H1 (cell line): ENCODE data around the gene MCC. TPM values are rescaled to one million over a fixed set of nuclear protein-coding genes. Genes with fewer than 3 reads are reported as not detected.

Experiments
- CTCF ChIA-PET: fragments of 300-600 bp; sonication (Branson Sonifier 250); formaldehyde crosslinking; loops from one replicate; lab custom pipeline; 2021; ENCODE audit not compliant: partially characterized antibody; lab: Charles Lee
- POLR2A ChIA-PET: fragments of 300-600 bp; sonication (Branson Sonifier 250); formaldehyde crosslinking; loops from one replicate; lab custom pipeline; 2021; ENCODE audit warnings: inconsistent platforms; ENCODE audit not compliant: partially characterized antibody; lab: Charles Lee
- DNase-seq, 2 experiments: peaks; one replicate each; pipeline versions ENCODE4 v3.0.0 to v3.0.0-alpha.2; 2010 to 2022; ENCODE audit warnings: low spot score in 2 of 2, low read depth in 1 of 2, mixed read lengths in 1 of 2
- FAIRE-seq: peaks from 2 replicates; lab custom pipeline; 2011; peaks lifted over from hg19 to GRCh38; lab: Jason Lieb, UNC
- H2AFZ ChIP-seq: 2 replicates; pipeline ENCODE4 v1.8.1; 2012; ENCODE audit warnings: low read length, inconsistent platforms
- H2AK5ac ChIP-seq: 2 replicates; pipeline ENCODE4 v1.6.1; 2013; ENCODE audit warnings: low read depth, low read length
- H2BK120ac ChIP-seq: replicated peaks from 2 replicates; pipeline ENCODE3; 2013; ENCODE audit warnings: low read depth, low read length, inconsistent platforms
- H2BK12ac ChIP-seq: 2 replicates; pipeline ENCODE4 v1.6.1; 2013; ENCODE audit warnings: low read depth, low read length
- H2BK15ac ChIP-seq: 2 replicates; pipeline ENCODE4 v1.6.1; 2013; ENCODE audit warnings: low read length
- H2BK20ac ChIP-seq: 2 replicates; pipeline ENCODE4 v1.6.1; 2013; ENCODE audit warnings: low read length
- H2BK5ac ChIP-seq: 2 replicates; pipeline ENCODE4 v1.6.1; 2013; ENCODE audit warnings: low read depth, low read length
- H3K14ac ChIP-seq: 2 replicates; pipeline ENCODE4 v1.6.1; 2013; ENCODE audit warnings: inconsistent platforms; ENCODE audit not compliant: insufficient read length
- H3K18ac ChIP-seq: 2 replicates; pipeline ENCODE4 v1.6.1; 2013; ENCODE audit warnings: low read length; ENCODE audit errors: extremely low read depth
- H3K23ac ChIP-seq: 2 replicates; pipeline ENCODE4 v1.6.1; 2013; ENCODE audit warnings: inconsistent platforms; ENCODE audit not compliant: insufficient read length
- H3K23me2 ChIP-seq: 2 replicates; pipeline ENCODE4 v1.6.1; 2013; ENCODE audit warnings: low read depth, low read length
- H3K27ac ChIP-seq: 2 replicates; pipeline ENCODE4 v1.6.1; 2011; ENCODE audit warnings: low read depth, low read length, inconsistent platforms
- H3K27me3 ChIP-seq, 4 experiments: replicated peaks in 1 of 4; 1 replicate in 1 of 4; 2 replicates in 3 of 4; pipeline versions ENCODE4 v1.6.1 to v1.8.1; 2011 to 2013; ENCODE audit warnings: low read length in 3 of 4, mild to moderate bottlenecking in 3 of 4, inconsistent platforms in 2 of 4, mixed read lengths in 2 of 4, moderate library complexity in 1 of 4; ENCODE audit not compliant: control insufficient read depth in 3 of 4, insufficient read depth in 3 of 4; ENCODE audit errors: extremely low read depth in 1 of 4
- H3K36me3 ChIP-seq, 4 experiments: 2 replicates each; pipeline versions ENCODE4 v1.6.1 to v1.8.1; 2011 to 2013; ENCODE audit warnings: mild to moderate bottlenecking in 4 of 4, low read length in 3 of 4, moderate library complexity in 2 of 4, control low read depth in 1 of 4, inconsistent platforms in 1 of 4; ENCODE audit not compliant: insufficient read depth in 4 of 4, control insufficient read depth in 2 of 4
- H3K4ac ChIP-seq: replicated peaks from 2 replicates; pipeline ENCODE3; 2013; ENCODE audit warnings: low read length, low read depth, mixed read lengths, inconsistent platforms; ENCODE audit not compliant: insufficient read length
- H3K4me1 ChIP-seq, 4 experiments: replicated peaks in 1 of 4; 1 replicate in 1 of 4; 2 replicates in 3 of 4; pipeline versions ENCODE4 v1.6.1 to v1.8.1; 2011 to 2013; ENCODE audit warnings: low read length in 3 of 4, inconsistent platforms in 2 of 4, mixed read lengths in 1 of 4; ENCODE audit not compliant: insufficient read depth in 4 of 4, control insufficient read depth in 3 of 4
- H3K4me2 ChIP-seq, 2 experiments: 2 replicates each; pipeline versions ENCODE4 v1.6.1 to v1.8.1; 2011 to 2013; ENCODE audit warnings: low read depth in 2 of 2, low read length in 2 of 2, control low read depth in 1 of 2, inconsistent platforms in 1 of 2, mild to moderate bottlenecking in 1 of 2; ENCODE audit not compliant: insufficient read depth in 1 of 2
- H3K4me3 ChIP-seq, 4 experiments: fragments of 200-600, 300-600 bp in 1 of 4; sonication (generic), shearing (Covaris generic), sonication (Bioruptor Twin) in 1 of 4; 2 replicates each; pipeline versions ENCODE4 v1.5.1 to v1.8.1; 2011 to 2016; ENCODE audit warnings: low read length in 4 of 4, low read depth in 3 of 4, control low read depth in 2 of 4, inconsistent platforms in 2 of 4, mild to moderate bottlenecking in 2 of 4, mixed read lengths in 1 of 4, moderate library complexity in 1 of 4; ENCODE audit not compliant: insufficient read depth in 2 of 4; ENCODE audit errors: extremely low read depth in 1 of 4
- H3K56ac ChIP-seq: replicated peaks from 2 replicates; pipeline ENCODE3; 2013; ENCODE audit warnings: low read depth, mild to moderate bottlenecking, mixed read lengths, low read length, inconsistent platforms; ENCODE audit not compliant: insufficient read length
- H3K79me1 ChIP-seq: 2 replicates; pipeline ENCODE4 v1.6.1; 2013; ENCODE audit warnings: low read depth, low read length, control low read depth
- H3K79me2 ChIP-seq, 2 experiments: 2 replicates each; pipeline versions ENCODE4 v1.6.1 to v1.8.1; 2012 to 2013; ENCODE audit warnings: low read length in 2 of 2, mild to moderate bottlenecking in 2 of 2, inconsistent platforms in 1 of 2; ENCODE audit not compliant: insufficient read depth in 2 of 2, control insufficient read depth in 1 of 2
- H3K9ac ChIP-seq, 4 experiments: replicated peaks in 1 of 4; 1 replicate in 1 of 4; 2 replicates in 3 of 4; pipeline versions ENCODE4 v1.6.1 to v1.8.1; 2011 to 2013; ENCODE audit warnings: low read depth in 3 of 4, low read length in 3 of 4, control low read depth in 2 of 4, mild to moderate bottlenecking in 2 of 4, moderate library complexity in 2 of 4, inconsistent platforms in 1 of 4; ENCODE audit errors: extremely low read depth in 1 of 4
- H3K9me3 ChIP-seq, 2 experiments: 2 replicates each; pipeline versions ENCODE4 v1.6.1 to v1.8.1; 2012 to 2013; ENCODE audit warnings: mild to moderate bottlenecking in 2 of 2, moderate library complexity in 2 of 2, control low read depth in 1 of 2, inconsistent platforms in 1 of 2, low read depth in 1 of 2, low read length in 1 of 2, mixed read lengths in 1 of 2; ENCODE audit not compliant: insufficient read depth in 2 of 2
- H4K20me1 ChIP-seq, 2 experiments: replicated peaks in 1 of 2; 2 replicates each; pipeline versions ENCODE3 to v1.8.1; 2011 to 2013; ENCODE audit warnings: inconsistent platforms in 2 of 2, low read length in 2 of 2, mild to moderate bottlenecking in 1 of 2; ENCODE audit not compliant: insufficient read depth in 2 of 2, control insufficient read depth in 1 of 2
- H4K5ac ChIP-seq: 2 replicates; pipeline ENCODE4 v1.6.1; 2013; ENCODE audit warnings: low read length, low read depth, mixed read lengths, inconsistent platforms; ENCODE audit not compliant: insufficient read length
- H4K8ac ChIP-seq: 2 replicates; pipeline ENCODE4 v1.8.0; 2013; ENCODE audit warnings: mild to moderate bottlenecking, moderate library complexity, low read length, inconsistent platforms; ENCODE audit not compliant: insufficient read depth; ENCODE audit errors: extremely low read depth
- H4K91ac ChIP-seq: replicated peaks from 2 replicates; pipeline ENCODE3; 2013; ENCODE audit warnings: low read length, mixed read lengths, inconsistent platforms; ENCODE audit not compliant: insufficient read length
- CREB1 ChIP-seq: IDR thresholded peaks from 2 replicates; pipeline ENCODE4 v1.6.1; 2012; ENCODE audit warnings: inconsistent platforms
- FOSL1 ChIP-seq: IDR thresholded peaks from 2 replicates; pipeline ENCODE4 v1.6.1; 2011; ENCODE audit warnings: mild to moderate bottlenecking, low read depth, low read length, moderate library complexity; ENCODE audit not compliant: insufficient read depth
- GTF2F1 ChIP-seq: IDR thresholded peaks from 2 replicates; pipeline ENCODE4 v1.6.1; 2012; ENCODE audit warnings: low read depth, low read length, improper control_type of control experiment, borderline replicate concordance
- NANOG ChIP-seq: IDR thresholded peaks from 2 replicates; pipeline ENCODE4 v1.6.1; 2011; ENCODE audit warnings: low read length, low read depth, mild to moderate bottlenecking, inconsistent platforms; ENCODE audit not compliant: insufficient read depth, poor library complexity, severe bottlenecking
- NRF1 ChIP-seq: IDR thresholded peaks from 2 replicates; pipeline ENCODE4 v1.6.1; 2011; ENCODE audit warnings: mild to moderate bottlenecking, low read depth, low read length, improper control_type of control experiment
- RAD21 ChIP-seq, 2 experiments: IDR thresholded peaks in 1 of 2; conservative IDR thresholded peaks in 1 of 2; 2 replicates each; pipeline ENCODE4 v1.6.1; 2011; ENCODE audit warnings: low read depth in 2 of 2, low read length in 2 of 2, improper control_type of control experiment in 1 of 2, inconsistent platforms in 1 of 2, mild to moderate bottlenecking in 1 of 2, moderate library complexity in 1 of 2
- SIN3A ChIP-seq, 2 experiments: IDR thresholded peaks in 1 of 2; conservative IDR thresholded peaks in 1 of 2; 2 replicates each; pipeline ENCODE4 v1.6.1; 2011 to 2012; ENCODE audit warnings: low read length in 2 of 2, improper control_type of control experiment in 1 of 2, low read depth in 1 of 2, mild to moderate bottlenecking in 1 of 2
- SUZ12 ChIP-seq: fragments of 200-600 bp; sonication (generic); IDR thresholded peaks from 2 replicates; pipeline ENCODE4 v1.6.1; 2012; ENCODE audit warnings: mild to moderate bottlenecking, inconsistent platforms, low read length, moderate library complexity, mixed read lengths
- TEAD4 ChIP-seq: IDR thresholded peaks from 2 replicates; pipeline ENCODE4 v1.6.1; 2012; ENCODE audit warnings: low read depth, low read length, inconsistent platforms, mixed read lengths
- WGBS, 2 experiments: shearing (Covaris generic) in 1 of 2; methylation state at CpG; one replicate each; pipeline versions ENCODE4 v1.1.6 to v1.1.7; 2013 to 2015; ENCODE audit warnings: low lambda C conversion rate in 2 of 2, mixed read lengths in 2 of 2, inconsistent platforms in 1 of 2, low coverage in 1 of 2, missing lambda C conversion rate in 1 of 2; ENCODE audit not compliant: insufficient replicate concordance in 2 of 2, insufficient coverage in 1 of 2, insufficient read length in 1 of 2; ENCODE audit errors: extremely low coverage in 1 of 2, missing lambda C conversion rate in 1 of 2; 5-methylcytosine and 5-hydroxymethylcytosine counted together
- polyA plus RNA-seq, 7 experiments: library from polyadenylated mRNA; depleted of rRNA in 3 of 7; stranded (reverse) in 5 of 7; unstranded in 2 of 7; fragments of >200 nt in 5 of 7; fragments of 200-250 nt in 2 of 7; gene quantifications; 1 replicate in 5 of 7; 2 replicates in 1 of 7; 4 replicates in 1 of 7; pipeline versions ENCODE4 v1.2.1 to v1.2.3, GENCODE V29; 2011 to 2013; ENCODE audit warnings: missing spikeins in 2 of 7, mixed read lengths in 2 of 7
- total RNA-seq: library from RNA; stranded (reverse); fragmentation: NEBNext Ultra II Directional; extraction: Animal tissue kit (Norgen Biotek cat#: 25700); gene quantifications from 2 replicates; pipeline ENCODE4 v1.2.1, GENCODE V29; 2021

Gene MCC
- total and polyA plus RNA-seq, 2 of the 8 experiments (the other 6 are each of a cell fraction or from before 2014, with no cell fraction given), result 2.6 to 18.3 TPM

DNA sequence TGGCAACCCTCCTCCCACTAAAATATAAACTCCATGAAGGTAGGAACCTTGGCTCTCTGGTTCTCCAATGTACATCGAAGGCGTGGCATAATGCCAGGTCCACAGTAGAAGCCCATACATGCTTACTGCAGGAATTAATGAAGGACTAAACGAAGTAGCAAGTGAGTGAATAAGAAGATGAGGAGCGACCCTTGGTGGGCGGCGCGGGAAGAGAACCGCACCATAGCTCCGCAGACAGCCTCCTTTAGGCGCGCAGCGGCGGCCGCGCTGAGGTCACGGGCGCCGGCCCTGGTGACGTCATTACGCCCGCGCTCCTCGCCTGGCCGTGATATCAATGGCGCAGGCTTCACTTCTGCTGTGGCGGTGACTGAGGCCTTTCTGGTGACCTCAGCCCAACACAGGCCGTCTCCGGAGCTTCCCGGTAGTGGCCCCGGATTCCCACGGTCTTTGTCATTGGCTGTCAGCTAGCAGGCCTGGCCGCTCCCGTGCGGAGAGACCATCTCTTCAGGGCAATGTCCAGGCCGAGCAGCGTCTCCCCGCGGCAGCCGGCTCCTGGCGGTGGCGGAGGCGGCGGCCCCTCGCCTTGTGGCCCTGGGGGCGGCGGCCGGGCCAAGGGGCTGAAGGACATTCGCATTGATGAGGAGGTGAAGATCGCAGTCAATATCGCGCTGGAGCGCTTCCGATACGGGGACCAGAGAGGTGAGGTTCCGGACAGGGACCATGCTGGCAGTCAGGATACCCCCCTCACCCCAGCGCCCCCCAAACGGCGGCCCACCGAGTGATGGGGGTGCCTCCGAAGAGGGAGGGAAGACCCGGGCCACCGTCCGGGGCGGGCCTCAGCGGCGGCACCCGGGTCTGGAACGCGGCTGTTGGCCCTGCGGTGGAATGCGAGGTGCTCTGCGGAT lies 25.4 kb upstream of the MCC start, which contains the start of gene YTHDC2:
Gene YTHDC2 (plus strand): TSS at position 311 of the 905 bp plus-strand sequence. CDS start 202 bp downstream, at position 513.
- H3K4me2 ChIP-seq, result peak within 1 kb of the TSS; percentile 76 to 78
- H2AK5ac ChIP-seq, result no peak within 1 kb of the TSS
- H2BK5ac ChIP-seq, result peak within 1 kb of the TSS; percentile 27; the same call in 1 of the 2 replicates
- CTCF ChIA-PET, result interaction anchor here (0.6 to 5.0 kb wide), 15 partner anchors 11 to 423 kb away, joined by 3 to 37 read pairs (median 3); no protein-coding TSS in a partner anchor
- peaks cover 0 to 2% of the 10 kb centered on the region in 2 experiments for H4K20me1 ChIP-seq
- H3K56ac ChIP-seq, result no peak within 1 kb of the TSS
- H3K27me3 ChIP-seq, result no peaks in the 10 kb centered on the region
- H2BK20ac ChIP-seq, result no peak within 1 kb of the TSS
- no peaks in the 10 kb centered on the region for H3K79me1 ChIP-seq
- H3K9me3 ChIP-seq, result no peaks in the 10 kb centered on the region
- H2BK15ac ChIP-seq, result no peak within 1 kb of the TSS
- peak within 1 kb of the TSS; percentile 62; the same call in 1 of the 2 replicates for H3K27ac ChIP-seq
- peaks cover 4% of the 10 kb centered on the region for H3K23me2 ChIP-seq
- peak within 1 kb of the TSS; percentile 16 for H3K4ac ChIP-seq
- H3K4me3 ChIP-seq, result peak within 1 kb of the TSS; percentile 55 to 78 (median 72)
- H2AFZ ChIP-seq, result peak within 1 kb of the TSS; percentile 65
- peaks cover 0 to 5% (median 2%) of the 10 kb centered on the region in 4 experiments; a peak in 3 of 7 replicates for H3K4me1 ChIP-seq
- FAIRE-seq, result peak; percentile 66
- H4K5ac ChIP-seq, result peak within 1 kb of the TSS; percentile 34
- no peak within 1 kb of the TSS for H3K23ac ChIP-seq
- peak within 1 kb of the TSS; percentile 97 for H4K8ac ChIP-seq
- H4K91ac ChIP-seq, result peak within 1 kb of the TSS; percentile 54
- 3% methylated on average over 72 of the region's 72 CpGs; no CpG with 5 or more reads in 1 of the 2 experiments for WGBS, 2 experiments
- POLR2A ChIA-PET, result interaction anchor here (0.8 to 1.7 kb wide), 7 partner anchors 9 to 537 kb away, joined by 3 to 9 read pairs (median 4); partner anchors contain the start of genes DCP2 and MCC
- peak; percentile 51 to 91 for DNase-seq
- no peak within 1 kb of the TSS for H2BK120ac ChIP-seq
- H3K79me2 ChIP-seq, result peaks cover 0 to 13% of the 10 kb centered on the region in 2 experiments; a peak in 2 of 4 replicates
- H3K14ac ChIP-seq, result no peak within 1 kb of the TSS
- no peak within 1 kb of the TSS for H2BK12ac ChIP-seq
- H3K36me3 ChIP-seq, result peaks cover 0 to 13% (median 0%) of the 10 kb centered on the region in 4 experiments; a peak in 1 of 8 replicates
- peak within 1 kb of the TSS; percentile 70 to 83 (median 80) for H3K9ac ChIP-seq
- H3K18ac ChIP-seq, result peak within 1 kb of the TSS; percentile 81; the same call in 1 of the 2 replicates
- TF ChIP-seq FOSL1, result no peak
- no peak for TF ChIP-seq NANOG
- TF ChIP-seq SUZ12, result no peak
- TF ChIP-seq CREB1, result peak; percentile 97
- TF ChIP-seq RAD21 (IDR thresholded peaks at IDR 0.05 in 1 of 2, conservative IDR thresholded peaks at IDR 0.05 in 1 of 2; ENCODE audit: low read depth in 2 of 2, low read length in 2 of 2), result peak; percentile 84 to 85
- no peak for TF ChIP-seq GTF2F1
- 0 out of 4 replicates have a peak, but pooled peaks of 1 of the 2 experiments have one; percentile 41 for TF ChIP-seq SIN3A (conservative IDR thresholded peaks at IDR 0.05 in 1 of 2, IDR thresholded peaks at IDR 0.05 in 1 of 2; ENCODE audit: low read depth in 1 of 2, low read length in 2 of 2)
- TF ChIP-seq NRF1, result no peak
- TF ChIP-seq TEAD4, result peak; percentile 59; the same call in 1 of the 2 replicates
